Erythroblast (primary cell): ENCODE results near the gene CTNNA1.

Experiments used
- GATA1 ChIP-seq: IDR thresholded peaks from 2 replicates; pipeline ENCODE4 v1.6.1; 2011; ENCODE audit warnings: low read depth, mild to moderate bottlenecking, control low read depth, low read length, moderate library complexity
- POLR2A ChIP-seq: IDR thresholded peaks from 2 replicates; pipeline ENCODE4 v1.6.1; 2011; ENCODE audit warnings: mild to moderate bottlenecking, low read length

- no peak for TF ChIP-seq POLR2A
- no peak for TF ChIP-seq GATA1
These were observed 122.3 kb downstream of the CTNNA1 start for GRCh38 chr5:138875552-138875875.
